ENCODE results near the gene RSPH10B2. TPM values are rescaled to one million over a fixed set of nuclear protein-coding genes. Genes with fewer than 3 reads are reported as not detected.

RSPH10B2 gene
- total RNA-seq, 1 donor = 0.43 TPM

Other genes starting within 250 kb of the RSPH10B2 start
- not detected in 2 replicates for gene GRID2IP, start 202.6 kb upstream of the RSPH10B2 start, total RNA-seq
- 60.5 and 62.5 TPM in 2 replicates for gene ZDHHC4, start 176.6 kb upstream of the RSPH10B2 start, total RNA-seq
- gene INTS15, start 164.1 kb upstream of the RSPH10B2 start, total RNA-seq = 16.4 and 17.7 TPM in 2 replicates
- under 0.01 and 0.32 TPM in 2 replicates for gene ZNF853, start 138.5 kb upstream of the RSPH10B2 start, total RNA-seq
- gene ZNF316, start 116.8 kb upstream of the RSPH10B2 start, total RNA-seq = 12.1 and 13.2 TPM in 2 replicates
- 18.4 and 25.5 TPM in 2 replicates for gene ZNF12, start 47.2 kb upstream of the RSPH10B2 start, total RNA-seq
- gene CCZ1B, start 72.2 kb downstream of the RSPH10B2 start, total RNA-seq = 48.8 and 61.2 TPM in 2 replicates